Neural progenitor cell (in vitro differentiated cells): ENCODE results near the gene SHISA2. TPM values are rescaled to one million over a fixed set of nuclear protein-coding genes. Genes with fewer than 3 reads are reported as not detected.
A peak's percentile ranks its signal among the peaks of the same experiment; 100 is the strongest.
"Not testable (repeated sequence)": the region's sequence is repeated elsewhere in the genome, so short reads cannot be mapped to it uniquely, and the experiment has no call there.

ENCODE experiments used
- DNase-seq: peaks from one replicate; pipeline ENCODE4 v3.0.0-alpha.2; 2016; ENCODE audit warnings: low spot score
- H2AFZ ChIP-seq: fragments of 200-600 bp; sonication (generic); replicated peaks from 2 replicates; pipeline ENCODE4 v1.6.1; 2016; ENCODE audit warnings: antibody characterized with exemption
- H3F3A ChIP-seq: fragments of 200-600 bp; sonication (generic); 2 replicates; pipeline ENCODE4 v1.6.1; 2016; ENCODE audit warnings: antibody characterized with exemption, low read depth
- H3K27ac ChIP-seq: fragments of 200-600 bp; sonication (generic); 2 replicates; pipeline ENCODE4 v1.5.1; 2016; ENCODE audit warnings: mild to moderate bottlenecking
- H3K27me3 ChIP-seq: fragments of 200-600 bp; sonication (generic); 2 replicates; pipeline ENCODE4 v1.6.1; 2016; ENCODE audit warnings: mild to moderate bottlenecking, moderate library complexity
- H3K36me3 ChIP-seq: fragments of 200-600 bp; sonication (generic); 2 replicates; pipeline ENCODE4 v1.5.1; 2016
- H3K4me1 ChIP-seq: fragments of 200-600 bp; sonication (generic); 2 replicates; pipeline ENCODE4 v1.6.1; 2016; ENCODE audit warnings: mixed run types
- H3K4me2 ChIP-seq: fragments of 200-600 bp; sonication (generic); 2 replicates; pipeline ENCODE4 v1.6.1; 2016
- H3K4me3 ChIP-seq: fragments of 200-600 bp; sonication (generic); 2 replicates; pipeline ENCODE4 v1.5.1; 2016
- H3K79me2 ChIP-seq: fragments of 200-600 bp; sonication (generic); 2 replicates; pipeline ENCODE4 v1.6.1; 2016; ENCODE audit warnings: low read depth
- H3K9ac ChIP-seq: fragments of 200-600 bp; sonication (generic); 2 replicates; pipeline ENCODE4 v1.6.1; 2016
- H3K9me3 ChIP-seq: fragments of 200-600 bp; sonication (generic); 2 replicates; pipeline ENCODE4 v1.5.1; 2016; ENCODE audit warnings: low read depth
- H4K20me1 ChIP-seq: fragments of 200-600 bp; sonication (generic); 2 replicates; pipeline ENCODE4 v1.6.1; 2016; ENCODE audit warnings: low read depth
- H3K27ac Mint-ChIP-seq: 3 replicates; pipeline ENCODE4 v1.8.0; 2021; ENCODE audit warnings: mixed read lengths
- H3K27me3 Mint-ChIP-seq: 2 replicates; pipeline ENCODE4 v1.8.0; 2022; ENCODE audit warnings: low read depth, mild to moderate bottlenecking, inconsistent platforms, moderate library complexity, mixed read lengths; ENCODE audit not compliant: insufficient read depth
- H3K36me3 Mint-ChIP-seq: 3 replicates; pipeline ENCODE4 v1.8.0; 2021; ENCODE audit warnings: mixed read lengths
- H3K4me1 Mint-ChIP-seq: 3 replicates; pipeline ENCODE4 v1.8.0; 2021; ENCODE audit warnings: mixed read lengths
- H3K4me3 Mint-ChIP-seq: 3 replicates; pipeline ENCODE4 v1.8.0; 2021; ENCODE audit warnings: mild to moderate bottlenecking, moderate library complexity, mixed read lengths
- H3K9me3 Mint-ChIP-seq: 3 replicates; pipeline ENCODE4 v1.8.0; 2020; ENCODE audit warnings: mixed read lengths
- EZH2 ChIP-seq: fragments of 200-600 bp; sonication (generic); IDR thresholded peaks from 2 replicates; pipeline ENCODE4 v1.6.1; 2017; ENCODE audit warnings: antibody characterized with exemption, mild to moderate bottlenecking, moderate library complexity
- EZH2phosphoT487 ChIP-seq: fragments of 200-600 bp; sonication (generic); IDR thresholded peaks from 2 replicates; pipeline ENCODE4 v1.6.1; 2017; ENCODE audit warnings: antibody characterized with exemption
- total RNA-seq: library from RNA; depleted of rRNA; stranded (reverse); fragments of >200 nt; gene quantifications from 2 replicates; pipeline ENCODE4 v1.2.3, GENCODE V29; 2015; ENCODE audit warnings: low replicate concordance
- TF ChIP-seq, protein P1 (sequence below): fragments of 200-600 bp; sonication (generic); IDR thresholded peaks from 2 replicates; pipeline ENCODE4 v1.5.1; 2017; ENCODE audit warnings: antibody characterized with exemption, mild to moderate bottlenecking

Gene SHISA2
- total RNA-seq, 1 donor from 2014 or later: 386 TPM

DNA sequence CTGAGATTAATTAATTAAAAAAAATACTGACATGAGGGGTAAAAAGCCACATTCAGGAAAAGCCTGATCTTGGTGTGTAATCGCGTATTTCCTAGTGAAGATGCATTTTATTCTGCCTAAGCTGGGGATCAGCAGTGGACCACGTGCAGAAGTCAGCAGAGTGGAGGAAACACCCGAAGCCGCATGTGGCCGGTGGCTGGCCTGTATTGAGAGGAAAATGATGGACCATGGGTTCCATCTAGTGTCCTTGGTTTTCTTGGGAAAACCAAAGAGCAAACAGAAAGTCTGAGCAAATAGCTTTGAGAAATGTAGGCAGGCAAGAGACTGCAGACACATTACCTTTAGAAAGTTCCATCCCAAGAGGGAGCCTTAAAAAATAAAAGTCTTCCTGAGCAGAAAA is 23.7 kb upstream of the SHISA2 start:
- no peak overlapping the region for H3K27ac Mint-ChIP-seq
- H3K4me1 ChIP-seq: no peaks in the 10 kb centered on the region
- H3K27me3 Mint-ChIP-seq: peaks cover 6% of the 10 kb centered on the region
- DNase-seq: peak; percentile 52
- H3K9me3 ChIP-seq: no peaks in the 10 kb centered on the region
- H3K36me3 ChIP-seq: no peaks in the 10 kb centered on the region
- no peaks in the 10 kb centered on the region for H3K4me1 Mint-ChIP-seq
- no peak overlapping the region for H3K4me3 ChIP-seq
- TF ChIP-seq, protein P1, sequence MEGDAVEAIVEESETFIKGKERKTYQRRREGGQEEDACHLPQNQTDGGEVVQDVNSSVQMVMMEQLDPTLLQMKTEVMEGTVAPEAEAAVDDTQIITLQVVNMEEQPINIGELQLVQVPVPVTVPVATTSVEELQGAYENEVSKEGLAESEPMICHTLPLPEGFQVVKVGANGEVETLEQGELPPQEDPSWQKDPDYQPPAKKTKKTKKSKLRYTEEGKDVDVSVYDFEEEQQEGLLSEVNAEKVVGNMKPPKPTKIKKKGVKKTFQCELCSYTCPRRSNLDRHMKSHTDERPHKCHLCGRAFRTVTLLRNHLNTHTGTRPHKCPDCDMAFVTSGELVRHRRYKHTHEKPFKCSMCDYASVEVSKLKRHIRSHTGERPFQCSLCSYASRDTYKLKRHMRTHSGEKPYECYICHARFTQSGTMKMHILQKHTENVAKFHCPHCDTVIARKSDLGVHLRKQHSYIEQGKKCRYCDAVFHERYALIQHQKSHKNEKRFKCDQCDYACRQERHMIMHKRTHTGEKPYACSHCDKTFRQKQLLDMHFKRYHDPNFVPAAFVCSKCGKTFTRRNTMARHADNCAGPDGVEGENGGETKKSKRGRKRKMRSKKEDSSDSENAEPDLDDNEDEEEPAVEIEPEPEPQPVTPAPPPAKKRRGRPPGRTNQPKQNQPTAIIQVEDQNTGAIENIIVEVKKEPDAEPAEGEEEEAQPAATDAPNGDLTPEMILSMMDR: peak; percentile 39
- TF ChIP-seq EZH2phosphoT487 (no peak), EZH2 (no peak)
- H3K9ac ChIP-seq: no peak overlapping the region
- no peaks in the 10 kb centered on the region for H4K20me1 ChIP-seq
- H2AFZ ChIP-seq: no peak overlapping the region
- no peaks in the 10 kb centered on the region for H3K36me3 Mint-ChIP-seq
- H3F3A ChIP-seq: no peaks in the 10 kb centered on the region
- H3K27me3 ChIP-seq: no peaks in the 10 kb centered on the region
- no peaks in the 10 kb centered on the region for H3K9me3 Mint-ChIP-seq
- no peaks in the 10 kb centered on the region for H3K79me2 ChIP-seq
- no peak overlapping the region for H3K27ac ChIP-seq
- H3K4me3 Mint-ChIP-seq: no peak overlapping the region
- H3K4me2 ChIP-seq: no peak overlapping the region

DNA sequence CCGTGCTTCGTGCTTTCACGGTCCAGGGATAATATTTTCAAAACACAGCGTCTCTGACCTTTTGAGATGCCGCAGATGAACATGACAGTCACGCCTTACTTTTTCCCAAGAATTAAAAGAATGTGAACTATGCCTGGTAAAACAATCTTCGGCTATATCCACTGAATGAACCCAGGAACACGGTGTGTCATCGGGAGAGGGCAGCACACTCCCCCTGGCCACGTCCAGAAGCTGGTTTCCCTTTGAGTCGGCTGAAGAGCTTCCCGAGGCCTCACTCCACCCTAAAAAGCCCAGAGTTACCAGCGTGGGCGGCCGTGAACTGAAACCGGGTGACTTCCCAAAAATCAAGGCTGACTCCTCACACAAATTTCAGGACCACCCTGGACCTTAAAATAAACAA is 22.9 kb upstream of the SHISA2 start:
- no peaks in the 10 kb centered on the region for H3K36me3 Mint-ChIP-seq
- Histone ChIP-seq H3K4me3 (no peak overlapping the region), H3F3A (no peaks in the 10 kb centered on the region), H3K4me2 (no peak overlapping the region), H4K20me1 (no peaks in the 10 kb centered on the region), H3K4me1 (no peaks in the 10 kb centered on the region), H3K27me3 (no peaks in the 10 kb centered on the region), H3K9me3 (no peaks in the 10 kb centered on the region), H3K36me3 (no peaks in the 10 kb centered on the region), H2AFZ (no peak overlapping the region), H3K27ac (no peak overlapping the region), H3K79me2 (no peaks in the 10 kb centered on the region), H3K9ac (no peak overlapping the region)
- TF ChIP-seq EZH2 (no peak), EZH2phosphoT487 (no peak)
- TF ChIP-seq, protein P1: no peak
- H3K27ac Mint-ChIP-seq: no peak overlapping the region
- H3K27me3 Mint-ChIP-seq: peaks cover 6% of the 10 kb centered on the region
- no peak overlapping the region for H3K4me3 Mint-ChIP-seq
- H3K9me3 Mint-ChIP-seq: no peaks in the 10 kb centered on the region
- no peak for DNase-seq
- H3K4me1 Mint-ChIP-seq: no peaks in the 10 kb centered on the region

DNA sequence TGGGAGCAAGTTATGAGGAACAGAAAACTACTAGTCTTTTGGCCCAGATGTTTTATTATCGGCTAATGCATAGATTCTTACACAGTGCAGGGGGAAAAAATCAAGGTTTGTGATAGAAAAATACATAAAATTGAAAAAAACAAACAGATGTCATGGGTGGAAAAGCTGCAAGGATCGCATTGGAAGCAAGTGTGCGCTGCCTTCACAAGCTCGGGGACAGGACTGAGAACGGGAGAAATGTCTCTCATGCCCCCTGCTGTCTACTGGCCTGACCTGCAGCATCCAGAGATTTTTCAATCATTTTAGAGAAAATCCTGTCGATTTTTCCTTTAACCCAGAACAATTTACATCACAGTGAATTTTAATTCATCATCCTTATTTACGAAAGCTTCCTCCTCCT is 20.5 kb upstream of the SHISA2 start:
- not testable (repeated sequence) for H3K4me3 Mint-ChIP-seq, H3K4me3 ChIP-seq, H3K4me1 ChIP-seq, H4K20me1 ChIP-seq, H3K27me3 Mint-ChIP-seq, DNase-seq, H3K79me2 ChIP-seq, H3K36me3 ChIP-seq, H3K4me2 ChIP-seq, H3K4me1 Mint-ChIP-seq, H3K27ac Mint-ChIP-seq, H3K9me3 ChIP-seq, H3K27me3 ChIP-seq, H3K9me3 Mint-ChIP-seq, H3K9ac ChIP-seq, H3F3A ChIP-seq, H3K36me3 Mint-ChIP-seq, H3K27ac ChIP-seq, H2AFZ ChIP-seq
- TF ChIP-seq, protein P1: peak; percentile 20

DNA sequence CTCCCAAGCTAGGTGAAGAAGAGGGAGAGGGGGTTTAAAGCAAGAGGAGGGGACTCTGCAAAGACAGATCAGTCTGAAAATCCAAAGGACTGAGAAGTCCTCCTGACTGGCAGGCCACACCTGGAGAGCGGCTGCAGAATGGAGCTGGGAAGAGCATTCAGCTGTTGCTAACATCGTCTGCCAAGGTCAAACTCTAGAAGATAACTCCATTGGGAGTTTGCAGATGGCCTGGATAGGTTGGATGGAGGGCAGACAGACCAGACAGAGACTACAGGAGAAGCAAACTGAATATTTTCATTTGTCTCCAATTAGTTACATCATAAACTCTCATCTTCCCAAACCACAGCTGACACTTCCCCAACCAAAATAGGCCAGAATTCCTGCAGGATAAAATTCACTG is 19.9 kb upstream of the SHISA2 start:
- no peak overlapping the region for H3K4me2 ChIP-seq
- H3K9me3 Mint-ChIP-seq: no peaks in the 10 kb centered on the region
- H3K4me3 Mint-ChIP-seq: no peak overlapping the region
- H2AFZ ChIP-seq: no peak overlapping the region
- TF ChIP-seq EZH2phosphoT487 (no peak), EZH2 (no peak)
- TF ChIP-seq, protein P1: no peak
- no peaks in the 10 kb centered on the region for H3F3A ChIP-seq
- no peak for DNase-seq
- H3K9ac ChIP-seq: no peak overlapping the region
- H3K4me1 ChIP-seq: no peaks in the 10 kb centered on the region
- no peaks in the 10 kb centered on the region for H3K9me3 ChIP-seq
- no peaks in the 10 kb centered on the region for H3K36me3 ChIP-seq
- H3K79me2 ChIP-seq: no peaks in the 10 kb centered on the region
- H3K27me3 ChIP-seq: no peaks in the 10 kb centered on the region
- H3K4me1 Mint-ChIP-seq: no peaks in the 10 kb centered on the region
- no peak overlapping the region for H3K27ac Mint-ChIP-seq
- H3K36me3 Mint-ChIP-seq: no peaks in the 10 kb centered on the region
- no peak overlapping the region for H3K27ac ChIP-seq
- no peaks in the 10 kb centered on the region for H4K20me1 ChIP-seq
- H3K4me3 ChIP-seq: no peak overlapping the region
- H3K27me3 Mint-ChIP-seq: peaks cover 2% of the 10 kb centered on the region

DNA sequence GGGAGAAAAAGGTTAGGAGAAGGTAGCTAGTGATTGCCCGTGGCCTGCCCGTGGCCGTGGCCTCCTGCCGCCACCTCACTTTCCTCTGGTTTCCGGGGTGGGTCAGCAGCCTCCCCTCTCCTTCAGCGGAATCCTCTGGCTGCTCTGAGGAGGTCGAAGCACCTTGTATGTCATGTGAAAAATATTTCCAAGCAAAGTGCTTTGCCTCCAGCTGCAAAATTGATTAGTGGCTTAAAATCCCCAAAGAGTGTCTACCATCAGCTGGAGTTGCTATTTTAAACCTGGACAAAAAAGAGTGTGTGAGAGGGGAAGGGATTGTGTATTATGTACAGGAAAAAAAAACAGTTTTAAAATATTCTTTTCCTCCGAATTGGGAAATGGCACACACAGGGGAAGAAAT is 17.8 kb upstream of the SHISA2 start:
- DNase-seq, H3K79me2 ChIP-seq, H3K36me3 Mint-ChIP-seq, H4K20me1 ChIP-seq, H3F3A ChIP-seq, H3K36me3 ChIP-seq, H3K4me1 Mint-ChIP-seq, H3K27me3 ChIP-seq, H3K4me3 Mint-ChIP-seq, H3K4me2 ChIP-seq, H3K27ac Mint-ChIP-seq, H3K4me3 ChIP-seq, H3K4me1 ChIP-seq, H3K27me3 Mint-ChIP-seq, H3K27ac ChIP-seq, H2AFZ ChIP-seq, H3K9ac ChIP-seq, H3K9me3 ChIP-seq, H3K9me3 Mint-ChIP-seq: not testable (repeated sequence)
